ENCODE data around the gene CACNA2D3.

- TF ChIP-seq GATA2 (IDR thresholded peaks at IDR 0.05; ENCODE audit: low read depth, low read length) (no peak), GATA3 (IDR thresholded peaks at IDR 0.05; ENCODE audit: low read depth, low read length) (no peak)
These were observed 219.5 kb downstream of the CACNA2D3 start for GRCh38 chr3:54341811-54342210.
